Stomach (tissue), 4 donors: ENCODE data around the gene MPDU1.

Experiments used
- POLR2A ChIP-seq, 4 donors: fragments of 450-650 bp; IDR thresholded peaks; one replicate each; pipeline ENCODE4 v1.6.1; 2016; ENCODE audit warnings: antibody characterized with exemption in 4 of 4, control low read depth in 2 of 4, mild to moderate bottlenecking in 1 of 4, moderate library complexity in 1 of 4
- TF ChIP-seq, protein P1 (sequence below), 7 experiments: fragments of 450-650 bp in 4 of 7; fragments of 200-600 bp in 3 of 7; sonication (generic) in 3 of 7; IDR thresholded peaks; one replicate each; pipeline ENCODE4 v1.5.1; 2016 to 2019; ENCODE audit warnings: antibody characterized with exemption in 7 of 7, control low read depth in 2 of 7, mild to moderate bottlenecking in 1 of 7

DNA sequence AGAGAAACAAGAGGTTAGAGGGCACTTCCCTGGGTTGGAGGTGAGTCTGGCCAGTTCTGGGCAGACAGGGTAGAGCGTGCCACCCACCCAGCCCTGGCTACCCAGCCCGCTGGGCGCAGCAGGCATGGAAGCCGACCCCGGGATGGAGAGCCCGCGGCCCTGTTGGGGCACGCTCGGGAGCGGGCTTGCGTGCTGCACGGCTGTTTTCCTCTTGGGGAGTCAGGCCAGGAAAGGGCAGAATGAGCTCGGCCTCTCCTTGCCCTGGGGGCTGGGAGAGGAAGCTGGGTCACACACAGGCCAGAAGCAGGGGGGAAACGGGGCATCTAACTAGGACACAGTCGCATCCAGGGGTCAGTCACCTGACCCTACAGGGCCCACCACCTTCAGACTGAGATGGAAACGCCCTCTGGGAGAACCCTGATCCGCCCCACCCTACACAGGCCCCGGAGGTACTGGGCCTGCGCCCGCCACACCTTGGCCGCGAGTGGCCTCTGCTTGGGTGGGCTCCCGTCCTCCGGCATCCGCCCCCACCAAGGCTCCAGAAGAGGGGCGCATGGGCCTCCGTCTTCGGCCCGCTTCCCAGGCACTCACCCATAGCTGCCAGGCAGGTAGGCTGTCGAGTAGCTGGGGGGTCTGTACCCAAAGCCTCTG is 5.0 kb downstream of the MPDU1 start:
- TF ChIP-seq, protein P1, sequence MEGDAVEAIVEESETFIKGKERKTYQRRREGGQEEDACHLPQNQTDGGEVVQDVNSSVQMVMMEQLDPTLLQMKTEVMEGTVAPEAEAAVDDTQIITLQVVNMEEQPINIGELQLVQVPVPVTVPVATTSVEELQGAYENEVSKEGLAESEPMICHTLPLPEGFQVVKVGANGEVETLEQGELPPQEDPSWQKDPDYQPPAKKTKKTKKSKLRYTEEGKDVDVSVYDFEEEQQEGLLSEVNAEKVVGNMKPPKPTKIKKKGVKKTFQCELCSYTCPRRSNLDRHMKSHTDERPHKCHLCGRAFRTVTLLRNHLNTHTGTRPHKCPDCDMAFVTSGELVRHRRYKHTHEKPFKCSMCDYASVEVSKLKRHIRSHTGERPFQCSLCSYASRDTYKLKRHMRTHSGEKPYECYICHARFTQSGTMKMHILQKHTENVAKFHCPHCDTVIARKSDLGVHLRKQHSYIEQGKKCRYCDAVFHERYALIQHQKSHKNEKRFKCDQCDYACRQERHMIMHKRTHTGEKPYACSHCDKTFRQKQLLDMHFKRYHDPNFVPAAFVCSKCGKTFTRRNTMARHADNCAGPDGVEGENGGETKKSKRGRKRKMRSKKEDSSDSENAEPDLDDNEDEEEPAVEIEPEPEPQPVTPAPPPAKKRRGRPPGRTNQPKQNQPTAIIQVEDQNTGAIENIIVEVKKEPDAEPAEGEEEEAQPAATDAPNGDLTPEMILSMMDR (IDR thresholded peaks at IDR 0.05), result no peak
- no peak for TF ChIP-seq POLR2A (IDR thresholded peaks at IDR 0.05)
